22Rv1 (cell line): ENCODE data around the gene GAB4.

Experiments used
- CTCF ChIP-seq: fragments of 450-650 bp; IDR thresholded peaks from 2 replicates; pipeline ENCODE4 v1.5.1; 2017; ENCODE audit warnings: mild to moderate bottlenecking
- ZFX ChIP-seq: fragments of 450-650 bp; IDR thresholded peaks from 2 replicates; pipeline ENCODE4 v1.6.1; 2017; ENCODE audit warnings: antibody characterized with exemption, borderline replicate concordance

GRCh38 chr22:16922706-16923105, 85.3 kb downstream of the GAB4 start:
- TF ChIP-seq CTCF (no peak), ZFX (no peak)
